Testis (tissue), 2 donors: ENCODE results near the gene THRB.

Experiments used
- CTCF ChIP-seq, 3 experiments: fragments of 450-650 bp in 2 of 3; fragments of 200-600 bp in 1 of 3; sonication (generic) in 1 of 3; IDR thresholded peaks; one replicate each; pipeline ENCODE4 v1.5.1; 2016 to 2019; ENCODE audit warnings: antibody characterized with exemption in 3 of 3, mild to moderate bottlenecking in 2 of 3, moderate library complexity in 1 of 3
- POLR2A ChIP-seq: fragments of 450-650 bp; IDR thresholded peaks from one replicate; pipeline ENCODE4 v1.6.1; 2017; ENCODE audit warnings: antibody characterized with exemption, mild to moderate bottlenecking, moderate library complexity

- TF ChIP-seq POLR2A (no peak), CTCF (IDR thresholded peaks at IDR 0.05) (no peak)
Measured at GRCh38 chr3:24435584-24435983, 59.1 kb downstream of the THRB start.
